Amygdala (tissue), 56 donors: Measurements from ENCODE around the gene POLQ.
"Not testable (repeated sequence)": the region's sequence is repeated elsewhere in the genome, so short reads cannot be mapped to it uniquely, and the experiment has no call there.

Experiments
- DNase-seq, 56 donors: peaks; one replicate each; lab custom pipeline; 2025; lab: John Stamatoyannopoulos, UW

POLQ gene

DNA sequence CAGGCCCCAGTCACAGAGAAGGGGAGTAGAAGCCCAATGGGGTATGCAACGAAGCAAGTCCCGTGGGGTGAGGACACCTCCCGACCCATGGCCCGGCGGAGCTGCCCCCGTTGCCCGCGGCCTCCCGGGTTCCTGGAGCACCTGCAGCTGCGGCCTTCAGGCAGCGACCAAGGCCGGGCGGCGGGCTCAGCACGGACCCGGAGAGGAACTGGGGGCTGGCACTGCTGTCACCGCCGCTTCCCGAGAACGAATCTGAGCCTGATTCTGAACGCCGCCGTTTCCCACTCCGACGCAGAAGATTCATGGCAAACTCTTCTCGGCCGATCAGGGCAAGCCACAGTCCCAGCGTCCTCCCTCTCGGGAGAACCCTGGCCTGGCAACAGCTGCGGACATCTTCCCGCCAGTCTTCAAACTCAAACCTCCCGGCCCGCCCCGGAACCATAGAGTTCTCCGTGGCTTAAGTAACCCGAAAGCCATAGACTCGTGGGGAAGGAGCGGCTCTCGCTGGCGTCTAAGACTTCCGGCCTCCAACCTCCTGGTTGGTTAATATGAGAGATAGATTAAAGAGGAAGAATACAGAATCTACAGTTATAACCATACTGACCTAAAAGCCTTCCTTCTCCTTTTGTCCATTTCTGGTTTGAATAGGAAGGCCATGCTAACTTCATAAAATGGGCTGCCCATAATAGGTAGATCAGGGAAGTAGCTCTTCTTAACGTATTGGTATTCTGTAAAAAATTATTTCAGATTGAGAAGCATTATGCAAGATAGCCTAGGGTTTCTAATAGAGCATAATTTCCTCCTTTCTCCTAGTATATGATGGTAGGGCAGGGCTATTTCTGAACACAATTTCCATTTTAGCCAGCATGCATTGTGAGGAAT is at the start of gene POLQ:
POLQ (minus strand) TSS at position 415 of the 882 bp plus-strand sequence; CDS start at position 304, 111 bp downstream.
- peak in 55 of 56 donors; percentile 12 to 95 (median 85) for DNase-seq

DNA sequence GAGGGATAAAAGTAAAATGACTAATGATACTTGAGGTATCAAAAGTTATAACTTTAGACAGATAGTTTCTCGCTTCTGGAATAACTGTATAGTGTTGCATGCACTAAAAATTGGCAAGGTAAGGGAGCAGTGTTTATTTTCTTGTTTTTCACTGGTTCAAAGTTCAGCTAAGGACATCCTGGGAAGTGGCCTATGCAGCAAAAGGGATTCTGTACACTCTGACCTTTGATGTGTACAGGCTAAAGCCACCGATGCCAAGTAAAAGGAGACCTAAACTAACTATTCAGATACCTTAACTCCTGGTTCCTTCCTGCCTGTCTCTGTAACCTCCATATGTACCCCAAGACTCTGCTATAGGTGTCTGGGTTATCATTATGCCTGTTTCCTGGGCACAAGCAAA is 49.1 kb upstream of the POLQ start:
- DNase-seq = no peak

DNA sequence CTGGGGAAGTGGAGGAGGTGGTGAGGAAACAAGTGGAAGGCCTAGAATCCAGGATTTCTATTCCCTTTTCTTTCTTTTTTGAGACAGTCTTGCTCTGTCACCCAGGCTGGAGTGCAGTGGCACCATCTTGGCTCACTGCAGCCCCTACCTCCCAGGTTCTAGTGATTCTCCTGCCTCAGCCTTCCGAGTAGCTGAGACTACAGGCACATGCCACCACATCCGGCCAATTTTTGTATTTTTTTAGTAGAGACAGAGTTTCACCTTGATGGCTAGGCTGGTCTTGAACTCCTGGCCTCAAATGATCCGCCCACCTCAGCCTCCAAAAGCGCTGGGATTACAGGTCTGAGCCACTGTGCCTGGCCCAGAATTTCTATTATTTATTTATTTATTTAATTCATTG is 48.0 kb upstream of the POLQ start:
- not testable (repeated sequence) for DNase-seq

DNA sequence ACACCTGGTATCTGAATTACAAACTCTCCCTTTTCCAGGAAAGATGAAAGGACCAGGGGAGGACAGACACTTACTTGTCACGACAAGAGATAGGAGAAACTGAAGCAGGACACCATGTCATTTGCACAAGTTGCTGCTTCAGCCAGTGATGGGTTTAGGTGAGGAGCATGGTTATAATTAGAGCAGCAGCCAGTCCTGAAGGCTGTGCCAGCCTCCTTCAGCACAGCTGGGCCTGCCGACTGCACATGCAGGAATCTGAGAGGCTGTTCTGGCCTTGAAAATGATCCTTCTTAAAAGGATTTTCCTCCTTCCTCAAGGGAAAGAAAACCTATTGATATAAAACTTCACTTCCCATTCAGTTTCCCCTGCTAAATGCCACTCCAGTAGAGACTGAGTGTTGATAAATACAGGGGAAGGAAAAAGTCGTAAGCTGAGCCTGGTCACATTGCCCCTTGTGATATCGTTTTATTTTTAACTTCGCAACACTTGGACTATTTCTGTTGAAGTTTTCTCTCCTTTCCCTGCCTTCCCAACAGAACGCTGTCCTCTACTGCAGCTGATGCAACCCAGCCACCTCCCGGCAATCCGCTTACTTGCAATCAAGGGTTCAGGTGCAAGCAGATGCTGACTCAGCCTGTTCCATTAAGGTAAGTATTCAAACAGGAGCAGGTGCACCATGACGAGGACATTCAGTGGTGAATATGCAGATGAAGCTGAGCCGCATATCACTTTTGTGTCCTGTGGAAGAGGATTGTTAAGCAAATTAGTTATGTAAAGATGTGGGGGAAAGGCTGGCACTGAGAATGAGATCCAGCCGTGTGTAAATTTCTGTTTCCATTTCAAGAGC is 47.3 kb upstream of the POLQ start, which contains the start of gene FBXO40:
FBXO40 (plus strand) TSS at position 524 of the 847 bp plus-strand sequence. CDS start 27,197 bp downstream, outside the sequence.
- peak in 6 of 56 donors; percentile 1 to 30 (median 16) for DNase-seq

DNA sequence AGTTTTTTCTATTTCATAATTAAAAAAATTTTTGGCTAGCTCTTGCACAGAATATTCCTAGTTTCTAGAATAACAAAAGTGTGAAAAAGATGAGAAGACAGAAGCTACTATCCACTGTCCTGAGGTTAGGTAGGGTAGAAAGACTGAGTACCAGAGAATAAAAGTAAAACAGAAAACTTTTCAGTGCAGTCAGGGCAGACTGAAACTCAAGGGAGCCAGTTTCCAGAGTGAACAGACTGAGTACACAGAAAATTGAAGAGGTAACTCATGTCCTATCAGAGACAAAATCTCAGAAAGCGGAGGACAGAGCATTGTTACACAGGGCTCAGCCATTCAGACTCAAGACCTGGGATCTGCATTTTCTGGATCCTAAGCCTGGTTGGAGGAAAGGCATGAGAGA is 38.6 kb upstream of the POLQ start:
- DNase-seq = no peak

DNA sequence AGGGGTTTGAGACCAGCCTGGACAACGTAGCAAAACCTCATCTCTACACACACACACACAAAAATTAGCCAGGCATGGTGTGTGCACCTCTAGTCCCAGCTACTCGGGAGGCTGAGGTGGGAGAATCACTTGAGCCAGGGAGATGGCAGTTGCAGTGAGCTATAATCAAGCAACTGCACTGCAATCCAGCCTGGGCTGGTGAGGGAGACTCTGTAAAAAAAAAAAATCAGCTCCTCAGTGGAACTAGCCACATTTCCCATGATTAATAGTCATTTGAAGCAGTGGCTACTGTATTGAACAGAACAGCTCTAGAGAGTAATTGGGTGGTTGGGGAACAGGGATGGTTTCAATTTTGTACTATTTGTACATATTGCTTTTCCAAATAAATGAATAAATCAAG is 35.9 kb upstream of the POLQ start:
- no peak for DNase-seq

DNA sequence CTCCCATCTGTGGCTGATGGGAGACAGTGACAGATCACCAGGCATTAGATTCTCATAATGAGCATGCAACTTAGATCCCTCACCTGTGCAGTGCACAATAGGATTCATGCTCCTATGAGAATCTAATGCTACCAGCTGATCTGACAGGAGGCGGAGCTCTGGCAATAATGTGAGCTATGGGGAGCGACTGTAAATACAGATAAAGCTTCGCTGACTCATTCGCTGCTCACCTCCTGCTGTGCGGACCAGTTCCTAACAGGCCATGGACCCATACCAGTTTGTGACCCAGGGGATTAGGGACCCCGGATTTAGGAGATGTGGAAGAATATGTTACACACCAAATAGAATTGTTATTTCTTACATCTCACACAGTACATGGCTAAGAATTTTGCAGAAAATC is 28.7 kb upstream of the POLQ start:
- DNase-seq = no peak

DNA sequence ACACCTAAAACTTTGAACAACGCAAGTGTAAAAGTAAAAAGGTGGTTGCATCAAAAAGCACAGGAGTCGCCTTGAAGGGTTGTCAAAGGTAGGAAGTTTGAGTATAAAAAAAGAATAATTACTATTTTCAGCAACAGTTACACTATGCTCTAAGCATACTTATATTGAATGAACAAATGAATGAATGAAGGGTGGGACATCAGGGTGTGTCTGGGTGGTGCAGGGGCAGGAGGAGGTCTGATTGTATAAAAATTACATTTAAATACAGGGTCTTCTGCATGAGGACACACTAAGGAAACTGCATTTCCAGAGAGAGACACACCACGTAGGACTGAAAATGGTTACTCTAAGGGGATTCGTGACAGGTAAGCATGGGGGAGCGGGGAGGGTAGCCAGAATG is 21.9 kb upstream of the POLQ start, which contains the start of gene ARGFX:
ARGFX (plus strand) TSS at position 301 of the 400 bp plus-strand sequence. CDS start 2,765 bp downstream, outside the sequence.
- no peak for DNase-seq

DNA sequence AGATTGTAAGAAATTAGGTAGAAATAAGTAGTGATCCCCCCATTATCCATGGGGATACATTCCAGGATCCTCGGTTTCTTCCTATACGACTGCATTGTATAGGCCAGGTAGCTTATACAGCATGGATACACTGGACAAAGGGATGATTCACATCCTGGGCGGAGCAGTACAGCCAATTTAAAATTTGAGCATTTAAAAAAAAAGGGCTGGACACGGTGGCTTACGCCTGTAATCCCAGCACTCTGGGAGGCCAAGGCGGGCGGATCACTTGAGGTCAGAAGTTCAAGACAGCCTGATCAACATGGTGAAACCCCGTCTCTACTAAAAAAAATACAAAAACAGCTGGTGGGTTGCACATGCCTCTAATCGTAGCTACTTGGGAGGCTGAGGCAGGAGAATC is 21.0 kb upstream of the POLQ start:
- DNase-seq = no peak

DNA sequence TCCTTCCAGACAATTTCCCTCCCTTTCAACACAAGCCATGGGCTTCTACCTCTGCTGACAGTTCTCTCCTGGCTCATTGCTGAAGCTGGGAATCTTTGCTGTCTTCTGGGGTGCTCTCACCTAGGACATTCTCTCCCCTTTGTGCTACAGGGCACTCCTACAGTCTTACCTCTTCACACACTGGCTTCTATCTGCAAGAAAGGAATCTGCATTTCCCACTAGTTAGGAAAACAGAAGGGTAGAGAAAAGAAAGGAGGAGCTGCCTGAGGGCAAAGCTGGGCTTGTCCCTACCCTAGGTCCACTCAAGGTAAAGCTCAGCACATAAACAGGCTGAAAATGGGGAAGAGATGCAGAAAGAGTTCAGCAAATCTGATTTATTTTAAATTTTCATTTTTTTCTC is 16.4 kb upstream of the POLQ start:
- DNase-seq = no peak

DNA sequence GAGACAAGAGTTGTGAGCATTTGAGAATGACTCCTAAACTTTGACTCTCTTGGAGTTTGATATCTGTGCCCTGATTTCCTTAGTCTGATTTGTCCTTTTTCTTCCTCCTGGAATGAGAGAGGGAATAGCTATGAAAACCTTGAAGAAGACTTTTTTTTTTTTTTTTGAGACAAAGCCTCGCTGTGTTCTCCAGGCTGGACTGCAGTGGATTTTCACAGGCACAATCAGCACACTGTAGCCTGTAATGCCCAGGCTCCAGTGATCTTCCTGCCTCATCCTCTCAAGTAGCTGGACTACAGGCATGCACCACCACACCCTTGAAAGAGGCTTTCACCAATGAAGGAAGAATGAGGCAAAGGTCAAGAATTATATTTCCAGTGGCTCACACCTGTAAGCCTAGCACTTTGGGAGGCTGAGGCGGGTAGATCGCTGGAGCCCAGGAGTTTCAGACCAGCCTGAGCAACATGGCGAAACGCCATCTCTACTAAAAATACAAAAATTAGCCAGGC is 11.7 kb upstream of the POLQ start:
- no peak for DNase-seq

DNA sequence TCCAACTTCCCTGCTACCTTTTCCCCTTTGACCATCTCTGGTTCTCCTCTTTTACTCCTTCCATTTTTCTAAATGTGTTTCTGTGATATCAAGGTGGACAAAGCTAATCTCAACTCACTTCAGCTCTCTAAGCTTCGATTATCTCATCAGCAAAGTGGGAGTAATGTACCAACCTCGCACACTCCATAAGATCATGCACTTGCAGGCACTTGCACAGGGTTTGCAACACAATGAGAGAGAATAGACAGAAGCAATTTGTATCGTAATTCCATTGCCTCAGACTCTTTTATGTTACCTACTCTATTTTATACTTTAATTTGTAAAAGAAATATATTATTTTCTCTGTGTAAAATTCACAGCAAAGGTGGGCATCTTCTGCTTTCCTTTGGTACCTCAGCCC is 7.0 kb upstream of the POLQ start:
- DNase-seq = no peak

DNA sequence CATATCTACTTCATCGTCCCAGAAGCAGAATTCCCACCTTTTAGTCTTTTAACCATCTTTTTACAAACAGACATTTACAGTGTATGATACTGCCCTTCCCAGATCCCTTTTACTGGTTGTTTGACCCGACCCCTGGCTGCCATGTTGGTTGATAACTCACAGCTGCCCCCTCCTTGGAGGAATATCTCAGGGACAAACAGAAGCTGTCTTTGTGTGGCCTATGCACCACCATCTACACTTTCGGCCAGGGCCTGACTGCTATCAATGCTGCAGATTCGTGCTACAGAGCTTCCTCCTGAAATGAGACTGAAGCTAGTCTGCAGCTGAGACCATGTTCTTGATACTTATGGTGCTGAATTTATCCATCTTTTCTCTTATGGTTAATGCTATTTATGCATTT is 6.6 kb upstream of the POLQ start:
- peak in 7 of 56 donors; percentile 3 to 16 (median 12) for DNase-seq

DNA sequence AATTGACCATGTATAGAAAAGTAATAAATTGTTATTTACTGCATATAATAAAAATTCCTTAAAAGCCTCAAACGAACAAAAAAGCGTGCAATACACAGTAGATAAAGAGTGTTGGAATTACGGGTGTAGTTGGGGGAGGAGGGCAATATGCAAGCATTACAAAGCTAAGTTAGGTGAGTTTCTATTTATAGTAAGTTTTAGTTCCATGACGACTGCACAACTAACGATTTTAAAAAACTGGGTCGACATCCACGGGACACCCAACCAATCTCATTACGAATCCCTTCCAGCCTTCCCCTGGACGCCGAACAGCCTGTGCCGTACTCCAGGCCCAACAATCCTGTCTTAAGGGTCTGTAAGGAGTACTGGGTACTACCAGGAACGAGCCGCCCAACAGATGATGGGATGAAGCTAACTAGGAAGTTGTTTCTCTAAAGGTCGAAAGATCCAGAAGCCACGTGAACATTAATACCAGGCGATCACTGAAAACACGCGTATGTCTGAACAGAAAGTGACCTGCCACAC is 677 bp downstream of the POLQ start:
- no peak for DNase-seq

DNA sequence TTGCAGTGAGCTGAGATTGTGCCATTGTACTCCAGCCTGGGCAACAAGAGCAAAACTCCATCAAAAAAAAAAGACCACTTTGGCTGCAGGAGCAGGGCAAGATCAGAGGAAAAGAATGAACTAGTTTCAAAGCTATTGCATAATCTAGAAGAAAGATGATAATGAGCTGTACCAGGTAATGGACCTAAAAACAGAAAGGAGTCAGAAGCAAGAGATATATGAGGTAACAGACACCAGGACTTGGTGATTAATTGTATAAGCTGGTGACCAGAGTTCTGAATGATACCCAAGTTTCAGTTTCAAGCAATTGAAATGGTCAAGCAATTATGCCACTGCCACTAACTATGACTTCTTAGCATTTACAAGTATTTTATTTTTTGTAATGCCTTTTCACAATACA is 2.9 kb downstream of the POLQ start:
- no peak for DNase-seq

DNA sequence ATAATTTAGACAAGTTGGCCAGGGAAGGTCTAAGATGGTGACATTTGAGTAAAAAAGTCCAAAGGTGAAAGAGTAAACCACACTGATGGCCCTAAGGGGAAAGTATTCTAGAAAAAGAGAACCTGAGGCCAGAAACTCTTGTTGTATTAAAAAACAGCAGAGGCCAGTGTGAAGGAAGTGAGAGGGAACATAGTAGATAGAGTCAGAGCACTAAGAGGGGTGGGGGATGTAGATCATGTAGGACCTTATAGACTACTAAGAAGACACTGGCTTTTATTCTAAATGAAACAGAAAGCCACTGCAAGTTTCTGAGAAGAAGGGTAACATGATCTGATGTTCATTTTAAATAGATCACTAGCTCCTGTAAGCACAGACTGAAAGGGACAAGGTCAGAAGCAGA is 14.5 kb downstream of the POLQ start:
- DNase-seq = no peak

DNA sequence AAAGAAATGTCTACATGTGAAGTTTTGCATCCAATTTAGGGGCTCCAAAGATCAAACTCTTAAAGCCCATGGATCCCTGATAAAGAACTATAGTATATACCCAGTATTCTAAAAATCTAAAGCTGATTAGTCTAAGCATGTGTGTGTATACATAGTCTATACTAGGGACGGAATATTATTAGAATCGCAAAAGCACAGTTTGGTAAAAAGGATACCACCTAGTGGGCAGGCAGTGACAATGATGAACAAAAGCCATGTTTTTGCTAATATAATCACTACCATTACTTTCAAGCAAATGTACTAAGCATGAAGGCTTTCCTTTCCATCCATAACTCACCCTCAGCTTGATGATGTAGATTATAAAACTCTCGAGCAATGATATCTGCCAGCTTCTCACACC is 16.5 kb downstream of the POLQ start:
- DNase-seq = no peak

DNA sequence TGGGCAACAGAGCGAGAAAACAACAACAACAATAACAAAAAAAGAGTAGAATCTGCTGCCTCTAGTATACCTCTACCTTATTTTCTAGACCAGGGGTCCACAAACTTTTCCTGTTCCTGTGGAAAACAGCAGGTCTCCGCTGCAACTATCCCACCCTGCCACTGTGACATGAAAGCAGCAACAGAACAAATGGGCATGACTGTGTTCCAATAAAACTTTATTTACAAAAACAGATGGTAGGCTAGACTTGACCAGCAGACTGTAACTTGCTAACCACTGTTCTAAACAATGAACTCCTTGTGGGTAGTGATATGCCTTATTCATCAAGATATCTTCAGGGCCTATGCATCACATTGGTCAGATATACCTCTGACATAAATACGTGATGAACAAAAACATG is 25.3 kb downstream of the POLQ start:
- no peak for DNase-seq

DNA sequence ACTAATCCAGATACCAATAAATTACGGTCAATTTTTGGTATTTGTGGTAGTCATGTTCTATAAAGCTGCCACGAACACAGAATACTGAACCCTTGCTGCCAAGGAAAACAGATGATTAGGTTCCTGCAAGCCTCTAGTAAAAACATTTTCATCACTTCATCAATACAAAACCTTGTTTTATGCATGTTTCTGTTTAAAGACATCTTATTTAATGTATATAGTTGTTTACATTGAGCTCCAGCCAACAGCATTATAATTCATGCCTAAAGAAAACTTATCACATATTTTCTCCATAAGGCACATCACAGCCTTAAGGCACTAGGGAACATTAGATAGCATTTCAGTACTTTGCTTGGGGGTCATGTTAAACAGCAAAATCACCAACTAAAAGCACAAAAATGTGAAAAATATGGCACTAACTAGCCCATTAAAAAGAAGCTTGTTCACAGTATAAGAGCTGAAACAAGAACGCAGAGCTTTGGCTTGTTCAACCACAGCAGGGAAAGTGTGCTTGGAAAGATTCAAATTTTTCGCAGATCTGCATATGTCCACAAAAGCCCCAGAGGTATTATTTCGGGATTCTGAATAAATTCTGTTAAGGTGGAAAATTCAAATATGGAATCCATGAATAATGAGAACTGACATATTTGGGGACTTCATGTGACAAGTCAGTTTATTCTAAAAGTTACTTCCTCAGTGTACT is 27.7 kb downstream of the POLQ start:
- DNase-seq = no peak

DNA sequence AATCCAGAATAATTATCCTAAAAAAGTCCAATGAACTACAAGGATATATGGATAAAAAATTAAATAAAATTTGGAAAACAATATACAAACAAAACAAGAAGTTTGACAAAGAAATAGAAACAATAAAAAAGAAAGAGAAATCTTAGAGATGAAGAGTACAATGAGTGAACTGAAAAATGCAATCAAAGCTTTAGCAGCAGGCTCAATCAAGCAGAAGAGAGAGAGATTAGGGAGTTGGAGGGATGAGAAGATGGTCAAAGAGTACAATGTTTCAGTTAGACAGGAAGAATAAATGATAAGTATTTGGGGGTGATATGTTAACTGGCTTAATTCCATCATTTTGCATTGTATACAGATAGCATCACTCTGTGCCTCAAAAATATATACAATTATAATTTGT is 29.9 kb downstream of the POLQ start:
- DNase-seq = no peak
